Neural progenitor cell (in vitro differentiated cells): ENCODE measurements around the gene CCSER1.

Source experiments
- CTCF ChIP-seq: fragments of 200-600 bp; sonication (generic); IDR thresholded peaks from 2 replicates; pipeline ENCODE4 v1.5.1; 2017; ENCODE audit warnings: antibody characterized with exemption, mild to moderate bottlenecking
- EZH2 ChIP-seq: fragments of 200-600 bp; sonication (generic); IDR thresholded peaks from 2 replicates; pipeline ENCODE4 v1.6.1; 2017; ENCODE audit warnings: antibody characterized with exemption, mild to moderate bottlenecking, moderate library complexity
- EZH2phosphoT487 ChIP-seq: fragments of 200-600 bp; sonication (generic); IDR thresholded peaks from 2 replicates; pipeline ENCODE4 v1.6.1; 2017; ENCODE audit warnings: antibody characterized with exemption

DNA sequence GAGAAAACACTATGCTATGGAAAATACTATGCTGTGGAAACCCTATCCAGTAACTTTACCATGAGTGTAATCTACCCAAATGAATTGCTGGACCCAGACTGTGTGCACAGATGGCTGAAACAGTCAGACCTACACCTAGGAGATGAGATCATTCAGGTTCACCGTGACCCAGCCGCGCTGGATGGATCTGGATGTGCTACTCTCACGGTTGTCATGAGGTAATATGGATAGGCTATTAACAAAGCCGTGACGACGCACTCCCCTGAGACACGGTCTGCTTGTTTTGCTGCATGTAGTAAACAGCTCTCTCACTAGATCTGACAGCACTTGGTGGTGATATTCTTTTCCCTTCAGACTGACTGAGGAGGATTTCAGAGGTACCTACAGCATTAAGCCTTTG is 1344.1 kb downstream of the CCSER1 start:
- TF ChIP-seq CTCF (no peak), EZH2 (no peak), EZH2phosphoT487 (no peak)
